Activated CD8-positive, alpha-beta memory T cell treated with anti-CD3 and anti-CD28 coated beads, Interleukin-2, amount 50 U/mL, for 48 hours (primary cell): Measurements from ENCODE around the gene CHST3.

Source experiments
- DNase-seq: peaks from one replicate; pipeline ENCODE4 v3.0.0-alpha.2; 2020

CHST3 gene

DNA sequence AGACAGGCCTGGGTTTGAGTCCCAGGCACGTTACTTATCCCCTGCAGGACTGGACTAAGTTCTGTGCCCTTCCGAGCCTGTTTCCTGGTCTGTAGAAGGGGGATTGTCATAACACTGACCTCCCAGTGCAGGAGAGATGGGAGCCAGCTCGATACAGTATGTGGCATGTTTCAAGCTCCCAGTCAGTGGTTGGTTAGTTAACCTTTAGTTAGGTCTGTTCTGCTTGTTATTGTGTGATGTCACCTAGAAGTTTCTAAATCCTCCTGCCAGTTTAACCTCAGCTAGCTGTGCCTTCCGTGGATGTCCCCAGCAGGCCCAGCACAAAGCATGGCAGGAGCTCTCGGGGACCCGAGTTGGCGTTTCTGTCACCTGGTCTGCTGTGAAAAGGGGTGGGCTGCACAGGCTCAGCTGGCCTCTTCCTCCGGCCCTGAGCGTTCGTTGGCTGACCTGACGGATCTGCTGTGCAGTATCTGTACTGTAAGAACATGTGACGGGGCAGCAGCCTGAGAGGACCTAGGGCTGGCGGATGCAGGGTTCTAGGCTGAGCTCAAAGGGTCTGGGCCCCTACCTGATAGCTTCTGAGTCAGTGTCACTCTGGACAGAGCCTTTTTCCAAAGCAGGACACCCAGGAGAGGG, 71.2 kb downstream of the CHST3 start:
- no peak for DNase-seq

DNA sequence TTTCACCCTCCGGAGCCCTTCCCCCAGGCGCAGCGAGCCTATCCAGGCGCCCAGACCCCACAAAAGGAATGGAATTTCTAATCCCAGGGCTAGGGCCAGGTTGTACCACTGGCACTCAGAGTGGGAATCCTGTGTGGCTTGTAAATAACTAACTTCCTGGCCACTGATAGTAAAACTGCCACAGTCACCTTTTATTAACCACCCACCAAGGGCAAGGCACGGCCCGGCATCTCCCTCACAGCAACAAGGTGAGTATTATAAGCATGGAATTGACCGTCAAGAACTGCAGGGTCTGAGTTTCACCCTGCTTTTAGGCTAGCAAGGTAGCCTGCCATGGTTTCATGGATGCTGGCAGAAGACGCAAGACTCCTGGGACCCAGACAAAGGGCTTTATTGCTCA, 73.1 kb downstream of the CHST3 start:
- DNase-seq: no peak

DNA sequence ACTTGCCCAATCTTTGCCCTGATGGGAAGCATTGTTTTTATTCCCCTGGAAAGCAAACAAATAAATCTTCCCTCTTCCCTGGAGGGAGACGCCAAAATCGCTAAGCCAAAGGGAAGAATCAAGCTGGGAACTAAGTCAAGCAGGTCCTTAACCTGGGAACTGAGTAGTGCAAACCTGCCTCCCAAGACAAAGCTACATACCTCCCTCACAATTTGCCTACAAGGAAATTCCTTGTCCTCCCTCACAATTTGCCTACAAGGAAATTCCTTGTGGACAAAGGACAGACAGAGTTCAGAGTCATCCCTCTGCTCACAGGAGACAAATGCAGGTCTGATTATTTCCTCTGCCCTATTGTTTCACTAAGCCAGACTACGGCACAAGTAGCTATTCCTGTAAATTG, 73.6 kb downstream of the CHST3 start:
- no peak for DNase-seq

- DNase-seq: no peak
These were observed 74.3 kb downstream of the CHST3 start for GRCh38 chr10:72038458-72039001.

GRCh38 chr10:72039377-72039776, 75.2 kb downstream of the CHST3 start:
- no peak for DNase-seq

- no peak for DNase-seq
These were observed 77.3 kb downstream of the CHST3 start for GRCh38 chr10:72041491-72041890.

DNA sequence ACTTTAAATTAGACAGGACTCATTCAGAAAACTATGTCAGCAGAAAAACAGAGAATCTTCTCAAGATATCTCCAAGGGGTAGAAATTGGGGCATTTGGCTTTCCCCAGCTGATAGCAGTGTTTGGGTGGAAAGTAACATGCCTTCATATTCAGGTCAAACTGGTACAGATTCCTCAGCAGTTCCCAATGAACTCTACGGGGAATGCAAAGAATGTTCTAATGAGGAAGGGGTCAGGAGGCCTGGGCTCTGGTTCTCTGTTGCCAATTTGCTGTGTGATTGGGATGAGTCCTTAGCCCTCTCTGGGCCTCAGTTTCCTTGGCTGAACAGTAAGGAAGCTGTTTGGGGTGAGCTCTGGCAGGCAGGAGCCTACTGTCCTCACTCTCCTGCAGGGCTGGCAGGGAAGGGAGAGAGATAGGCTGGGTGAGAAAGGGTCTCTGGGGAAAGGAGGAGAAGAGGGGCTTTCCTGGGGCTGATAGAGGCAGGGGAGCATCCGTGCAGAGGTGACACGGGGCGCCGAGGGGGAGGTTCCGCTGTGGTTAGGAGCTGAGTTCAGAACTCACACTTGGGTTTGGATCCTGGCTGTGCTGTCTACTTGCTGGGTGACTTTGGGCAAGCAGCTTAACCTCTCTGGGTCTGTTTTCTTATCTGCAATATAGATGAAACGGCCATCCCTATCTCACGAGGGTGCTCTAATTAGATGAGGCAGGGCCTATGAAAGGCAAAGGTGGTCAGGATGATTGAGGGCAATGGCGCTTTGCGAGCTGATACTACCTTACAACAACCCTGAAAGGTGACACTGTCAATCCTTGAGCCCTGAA, 79.0 kb downstream of the CHST3 start:
- no peak for DNase-seq

GRCh38 chr10:72044417-72045041, 80.3 kb downstream of the CHST3 start:
- DNase-seq: no peak

DNA sequence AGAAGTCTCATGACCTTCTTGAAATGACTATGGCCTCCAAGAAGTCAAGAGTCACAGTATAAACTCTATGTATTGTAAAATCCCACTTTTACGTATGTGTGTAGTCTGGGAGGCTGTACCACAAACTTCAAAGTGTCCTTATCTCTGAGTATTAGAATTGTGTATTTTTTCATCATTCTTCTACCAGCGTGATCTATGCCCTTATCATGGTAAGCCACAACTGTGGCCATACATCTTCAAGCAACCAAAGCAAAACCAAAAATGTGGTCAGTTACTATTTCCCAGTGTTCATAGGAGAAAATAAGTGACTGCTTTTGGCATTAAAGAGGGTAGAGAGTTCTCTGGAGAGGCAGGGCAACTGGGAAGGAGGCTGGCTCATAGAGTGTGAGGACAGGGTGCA, 81.4 kb downstream of the CHST3 start:
- no peak for DNase-seq

- peak; percentile 97 for DNase-seq
These were observed 84.4 kb downstream of the CHST3 start for GRCh38 chr10:72048450-72049124.

GRCh38 chr10:72049472-72049871, 85.3 kb downstream of the CHST3 start:
- DNase-seq: no peak

DNA sequence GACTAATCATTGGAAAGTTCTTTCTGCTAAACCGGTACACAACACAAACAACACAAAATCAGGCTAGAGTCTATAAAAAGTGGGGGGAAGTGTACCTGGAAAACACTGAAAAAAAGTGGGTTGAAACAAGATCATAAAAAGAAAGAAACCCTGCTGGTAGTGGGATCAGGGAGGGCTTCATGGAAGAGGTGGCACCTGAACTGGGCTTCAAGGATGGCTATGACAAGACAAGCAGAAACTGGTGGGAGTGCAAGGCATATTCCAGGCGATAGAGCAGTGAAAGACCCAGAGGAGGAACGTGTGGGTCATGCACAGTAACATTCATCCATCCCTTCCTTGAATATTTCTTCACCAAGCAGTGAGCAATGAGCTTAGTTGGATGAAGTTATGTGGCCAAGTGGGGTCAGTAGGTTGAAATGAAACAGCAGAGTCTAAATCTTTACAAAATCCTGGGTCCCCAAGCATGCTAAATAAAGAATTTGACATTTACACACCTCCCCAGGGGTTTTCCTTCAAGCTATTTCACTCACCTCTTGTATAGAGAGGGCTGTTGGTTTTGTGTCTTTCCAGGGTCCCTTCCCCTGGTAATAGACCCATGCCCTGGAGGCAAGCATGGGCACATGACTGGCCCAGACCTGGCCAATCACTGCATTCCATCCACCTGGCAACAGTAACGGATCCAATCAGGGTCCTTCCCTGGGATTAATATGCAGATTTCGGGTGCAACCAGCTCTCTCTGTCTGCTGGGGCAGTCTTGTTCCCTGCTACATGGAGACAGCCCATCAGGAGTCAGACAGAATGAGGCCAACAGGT, 86.0 kb downstream of the CHST3 start:
- DNase-seq: no peak

GRCh38 chr10:72050873-72051272, 86.7 kb downstream of the CHST3 start:
- DNase-seq: no peak

- DNase-seq: no peak
These were observed 89.5 kb downstream of the CHST3 start for GRCh38 chr10:72053690-72054089.

- no peak for DNase-seq
These were observed 91.9 kb downstream of the CHST3 start for GRCh38 chr10:72056113-72056512.

DNA sequence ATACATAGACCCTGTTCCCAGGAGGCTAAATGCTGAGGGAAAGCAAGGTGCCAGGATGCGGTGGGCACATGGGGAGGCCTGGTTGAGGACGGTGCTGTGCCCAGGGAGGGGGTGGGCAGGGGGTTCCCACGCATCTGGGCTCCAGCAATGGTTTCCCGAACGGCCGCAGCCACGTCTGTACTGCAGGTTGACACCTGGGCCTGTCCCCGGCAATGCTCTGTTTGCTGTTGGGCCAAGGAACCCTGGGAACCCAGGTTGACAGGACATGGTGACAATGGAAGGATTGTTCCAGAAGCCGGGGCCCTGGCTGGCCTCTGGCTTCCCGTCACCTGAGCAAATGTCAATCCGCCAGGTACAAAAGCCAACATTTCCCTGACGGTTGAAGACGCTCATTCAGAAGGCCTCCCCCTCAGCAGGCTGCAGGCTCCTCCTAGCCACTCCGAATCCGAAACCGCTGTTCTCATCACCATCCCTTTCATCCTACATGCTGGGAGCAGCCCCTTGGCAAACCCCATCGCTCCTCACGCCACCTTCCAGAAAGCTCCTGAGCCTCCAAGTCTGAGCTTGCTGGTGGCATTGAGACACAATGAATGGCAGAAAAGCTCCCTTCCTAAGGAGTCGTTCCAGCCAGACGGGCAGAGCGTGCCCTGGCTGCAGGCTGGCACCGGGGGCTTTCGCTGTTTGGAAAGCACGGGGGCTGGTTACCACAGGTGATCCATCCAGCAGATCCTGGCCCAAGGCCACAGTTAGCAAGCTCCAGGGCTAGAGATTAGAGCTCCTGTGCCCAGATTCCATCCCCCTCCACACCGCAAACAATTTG, 92.9 kb downstream of the CHST3 start:
- DNase-seq: no peak

DNA sequence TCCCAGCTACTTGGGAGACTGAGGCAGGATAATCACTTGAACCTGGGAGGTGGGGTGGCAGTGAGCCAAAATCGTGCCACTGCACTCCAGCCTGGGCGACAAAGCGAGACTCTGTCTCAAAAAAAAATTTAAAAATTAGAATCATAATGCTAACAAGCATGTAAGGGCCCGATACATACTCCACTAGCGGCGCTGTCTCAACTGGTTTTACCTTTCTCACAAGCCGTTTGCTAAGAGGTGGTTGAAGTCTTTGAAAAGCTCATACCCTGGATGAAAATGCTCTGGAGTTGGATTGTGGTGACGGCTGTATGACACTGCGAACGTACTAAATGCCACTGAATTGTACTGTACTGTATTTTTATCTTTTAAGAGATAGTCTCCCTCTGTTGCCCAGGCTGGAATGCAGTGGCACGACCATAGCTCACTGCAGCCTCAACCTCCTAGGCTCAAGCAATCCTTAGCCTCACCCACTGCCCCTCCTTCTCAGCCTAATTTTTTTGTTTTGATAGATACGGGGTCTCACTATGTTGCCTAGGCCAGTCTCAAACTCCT, 94.2 kb downstream of the CHST3 start:
- no peak for DNase-seq

DNA sequence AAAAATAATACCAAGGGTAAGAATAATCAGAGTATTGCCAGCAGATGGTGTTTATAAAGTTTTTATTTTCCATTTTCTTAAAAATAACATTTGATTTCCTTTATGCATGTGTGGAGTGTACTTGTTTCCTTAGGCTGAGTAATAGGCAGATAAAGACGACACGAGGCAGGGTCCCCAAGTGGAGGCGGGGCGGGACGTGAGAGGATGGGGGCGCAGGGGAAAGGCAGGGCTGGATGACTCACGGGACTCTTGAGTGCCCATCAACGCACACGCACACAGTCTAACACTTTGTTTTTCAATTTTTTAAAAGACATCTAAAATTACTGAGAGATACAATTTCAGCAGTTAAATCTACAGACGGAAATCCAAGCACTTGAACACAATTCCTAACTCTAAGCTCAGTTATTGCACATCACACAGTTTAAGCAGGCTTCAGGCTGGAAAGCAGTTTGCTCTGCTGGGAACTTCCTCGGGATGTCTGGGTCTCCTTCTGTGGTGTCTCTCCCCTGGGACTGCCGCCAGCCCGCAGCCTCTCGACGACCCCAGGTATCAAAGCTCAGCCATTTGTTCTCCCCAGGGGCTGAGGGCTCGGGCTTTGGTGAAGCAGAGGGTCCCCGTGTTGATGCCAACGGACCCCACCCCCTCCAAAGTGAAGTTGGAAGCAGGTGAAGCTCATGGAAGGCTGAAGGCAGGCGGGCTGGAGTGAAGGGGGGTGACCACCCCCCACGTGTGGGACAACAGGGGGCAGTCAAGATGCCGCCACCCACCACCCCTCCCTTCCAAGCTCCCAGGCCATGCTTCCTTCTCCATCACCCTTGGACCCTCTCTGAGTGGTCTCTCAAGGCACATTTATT, 95.0 kb downstream of the CHST3 start:
- no peak for DNase-seq

GRCh38 chr10:72059843-72060822, 95.9 kb downstream of the CHST3 start:
- no peak for DNase-seq
